Measurements from ENCODE around the gene ZNF792.
"Not testable (repeated sequence)": the region's sequence is repeated elsewhere in the genome, so short reads cannot be mapped to it uniquely, and the experiment has no call there.

The ZNF792 gene

DNA sequence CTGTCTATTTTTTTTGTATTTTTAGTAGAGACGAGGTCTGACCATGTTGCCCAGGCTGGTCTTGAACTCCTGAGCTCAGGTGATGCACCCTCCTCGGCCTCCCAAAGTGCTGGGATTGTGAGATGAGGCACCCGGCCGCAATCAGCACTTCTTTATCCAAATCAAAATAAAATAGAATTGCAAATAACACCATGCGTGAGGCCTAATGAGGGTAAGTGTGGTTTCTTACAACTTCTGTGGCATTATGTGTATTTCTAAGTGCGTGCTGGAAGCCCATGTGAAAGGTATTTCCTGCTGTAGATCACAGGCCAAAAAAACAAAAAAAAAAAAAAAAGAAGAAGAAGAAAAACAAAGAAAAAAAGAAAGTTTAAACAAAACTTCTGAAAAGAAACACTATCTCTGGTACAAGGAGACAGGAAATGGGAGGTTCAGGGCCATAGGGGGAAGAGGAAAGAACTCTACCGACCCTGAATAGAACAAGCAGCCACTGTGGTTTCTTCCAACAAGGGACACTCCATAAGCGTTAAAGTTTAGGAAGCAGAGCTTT, 33.1 kb upstream of the ZNF792 start:
- H3K9ac ChIP-seq (ENCODE audit: low read length) = no peak overlapping the region
- H3K4me3 ChIP-seq (ENCODE audit: low read depth, low read length) = no peak overlapping the region
- H3K27ac ChIP-seq (ENCODE audit: low read depth, low read length) = peak overlapping the region; percentile 22; the same call in 1 of the 2 replicates
- peaks cover 17% of the 10 kb centered on the region for H3K4me1 ChIP-seq (ENCODE audit: control insufficient read depth, insufficient read depth, low read length)
- H3K9me3 ChIP-seq (ENCODE audit: control insufficient read depth, insufficient read depth, low read depth, low read length) = 0 out of 2 replicates have a peak, but pooled peaks cover 5% of the 10 kb centered on the region
- no peaks in the 10 kb centered on the region for H3K27me3 ChIP-seq (ENCODE audit: control insufficient read depth, insufficient read depth, low read length)
- peaks cover 5% of the 10 kb centered on the region for H3K36me3 ChIP-seq (ENCODE audit: control insufficient read depth, insufficient read depth, low read length)

DNA sequence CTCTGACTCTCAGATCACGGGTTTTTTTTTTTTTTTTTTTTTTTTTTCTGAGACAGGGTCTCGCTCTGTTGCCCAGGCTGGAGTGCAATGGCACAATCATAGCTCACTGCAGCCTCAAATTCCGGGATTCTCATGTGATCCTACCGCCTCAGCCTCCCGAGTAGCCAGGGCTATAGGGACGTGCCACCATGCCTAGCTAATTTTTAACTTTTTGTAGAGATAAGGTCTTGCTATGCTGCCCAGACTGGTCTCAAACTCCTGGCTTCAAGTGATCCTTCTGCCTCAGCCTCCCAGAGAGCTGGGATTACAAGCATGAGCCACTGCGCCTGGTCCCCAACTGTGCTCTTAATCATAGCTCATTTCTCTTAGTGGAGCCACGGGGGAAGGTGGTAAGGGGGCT, 31.5 kb upstream of the ZNF792 start:
- Histone ChIP-seq H3K9ac (ENCODE audit: low read length) (no peak overlapping the region), H3K27me3 (ENCODE audit: control insufficient read depth, insufficient read depth, low read length) (no peaks in the 10 kb centered on the region), H3K4me1 (ENCODE audit: control insufficient read depth, insufficient read depth, low read length) (peaks cover 10% of the 10 kb centered on the region), H3K36me3 (ENCODE audit: control insufficient read depth, insufficient read depth, low read length) (no peaks in the 10 kb centered on the region), H3K27ac (ENCODE audit: low read depth, low read length) (no peak overlapping the region), H3K9me3 (ENCODE audit: control insufficient read depth, insufficient read depth, low read depth, low read length) (0 out of 2 replicates have a peak, but pooled peaks cover 5% of the 10 kb centered on the region), H3K4me3 (ENCODE audit: low read depth, low read length) (no peak overlapping the region)

DNA sequence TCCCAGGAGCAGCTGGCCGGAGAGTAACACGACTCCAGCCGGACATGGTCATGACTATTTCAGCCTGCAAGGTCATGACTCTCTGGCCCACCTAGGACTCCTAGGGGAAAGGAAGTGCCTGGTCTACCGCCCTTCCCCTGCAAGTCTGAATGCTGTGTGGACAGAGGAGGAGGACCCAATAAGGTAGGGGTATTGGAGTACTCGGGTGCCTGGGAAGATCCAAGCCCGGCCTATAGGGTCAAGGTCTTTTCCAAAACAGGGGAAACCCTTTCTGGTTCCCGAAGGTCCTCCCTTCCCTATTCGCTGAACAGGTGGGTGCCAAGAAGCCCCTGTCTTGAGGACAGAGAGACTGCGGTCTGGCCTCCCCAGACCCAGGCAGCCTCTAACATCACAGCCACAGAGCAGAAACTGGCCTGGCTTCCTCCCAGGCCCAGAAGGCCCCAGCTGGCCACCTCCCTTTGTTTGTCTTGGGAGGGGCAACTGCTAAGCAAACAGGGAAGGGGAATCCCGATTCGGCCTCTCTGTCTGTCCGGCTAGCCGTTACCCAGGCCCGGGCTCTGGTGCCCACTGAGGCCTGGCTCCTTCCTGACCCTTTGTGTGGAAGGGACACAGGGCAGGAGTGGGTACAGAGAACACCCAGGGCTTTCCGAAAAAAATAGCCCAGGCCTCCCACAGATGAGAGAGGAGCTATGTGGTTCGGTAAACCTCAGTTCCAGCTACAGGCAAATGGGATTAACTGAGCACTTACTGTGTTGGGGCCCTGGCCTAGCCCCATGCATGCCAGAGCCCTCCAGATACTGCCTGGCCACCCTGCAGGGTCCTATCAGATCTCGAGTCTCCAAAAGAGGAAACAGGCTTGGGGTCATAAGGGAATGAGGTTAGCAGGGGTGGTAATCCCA, 30.9 kb upstream of the ZNF792 start:
- no peaks in the 10 kb centered on the region for H3K27me3 ChIP-seq (ENCODE audit: control insufficient read depth, insufficient read depth, low read length)
- H3K27ac ChIP-seq (ENCODE audit: low read depth, low read length) = no peak overlapping the region
- H3K9me3 ChIP-seq (ENCODE audit: control insufficient read depth, insufficient read depth, low read depth, low read length) = 0 out of 2 replicates have a peak, but pooled peaks cover 5% of the 10 kb centered on the region
- peaks cover 10% of the 10 kb centered on the region for H3K4me1 ChIP-seq (ENCODE audit: control insufficient read depth, insufficient read depth, low read length)
- no peaks in the 10 kb centered on the region for H3K36me3 ChIP-seq (ENCODE audit: control insufficient read depth, insufficient read depth, low read length)
- no peak overlapping the region for H3K4me3 ChIP-seq (ENCODE audit: low read depth, low read length)
- no peak overlapping the region for H3K9ac ChIP-seq (ENCODE audit: low read length)

DNA sequence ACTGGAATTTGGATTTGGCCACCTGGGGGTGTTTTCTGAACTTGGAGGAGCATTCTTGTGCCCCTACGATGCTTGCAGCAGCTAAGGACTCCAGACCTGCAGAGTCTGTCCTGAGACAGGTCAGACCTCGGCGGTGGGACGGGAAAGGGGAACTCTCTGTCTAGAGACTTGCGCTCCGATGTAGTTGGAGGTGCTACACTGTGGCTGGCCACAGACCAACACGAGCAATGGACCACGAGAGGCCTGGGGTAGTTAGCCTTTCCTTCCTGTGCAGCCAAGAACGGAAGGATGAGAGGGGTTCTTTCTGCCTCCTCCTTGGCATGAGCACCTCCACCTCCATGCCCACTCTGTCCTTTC, 30.2 kb upstream of the ZNF792 start:
- H3K4me1 ChIP-seq (ENCODE audit: control insufficient read depth, insufficient read depth, low read length) = peaks cover 10% of the 10 kb centered on the region
- H3K27ac ChIP-seq (ENCODE audit: low read depth, low read length) = no peak overlapping the region
- H3K27me3 ChIP-seq (ENCODE audit: control insufficient read depth, insufficient read depth, low read length) = no peaks in the 10 kb centered on the region
- H3K9ac ChIP-seq (ENCODE audit: low read length) = no peak overlapping the region
- H3K9me3 ChIP-seq (ENCODE audit: control insufficient read depth, insufficient read depth, low read depth, low read length) = 0 out of 2 replicates have a peak, but pooled peaks cover 5% of the 10 kb centered on the region
- no peaks in the 10 kb centered on the region for H3K36me3 ChIP-seq (ENCODE audit: control insufficient read depth, insufficient read depth, low read length)
- H3K4me3 ChIP-seq (ENCODE audit: low read depth, low read length) = no peak overlapping the region

DNA sequence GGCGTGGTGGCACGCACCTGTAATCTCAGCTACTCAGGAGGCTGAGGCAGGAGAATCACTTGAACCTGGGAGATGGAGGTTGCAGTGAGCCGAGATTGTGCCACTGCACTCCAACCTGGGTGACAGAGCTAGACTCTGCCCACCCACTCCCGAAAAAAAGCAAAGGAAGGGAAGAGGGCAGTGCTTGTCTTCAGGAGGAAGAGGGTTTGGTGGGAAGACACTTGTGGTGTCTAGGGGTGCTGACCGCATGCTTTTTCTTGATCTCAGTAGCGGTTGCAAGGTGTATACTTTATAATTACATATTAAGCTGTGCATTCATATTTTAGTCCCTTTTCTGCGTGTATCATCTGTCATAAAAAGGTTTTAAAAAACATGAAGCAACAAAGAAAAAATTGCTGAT, 28.6 kb upstream of the ZNF792 start:
- not testable (repeated sequence) for H3K36me3 ChIP-seq (ENCODE audit: control insufficient read depth, insufficient read depth, low read length); H3K27me3 ChIP-seq (ENCODE audit: control insufficient read depth, insufficient read depth, low read length); H3K4me1 ChIP-seq (ENCODE audit: control insufficient read depth, insufficient read depth, low read length); H3K9me3 ChIP-seq (ENCODE audit: control insufficient read depth, insufficient read depth, low read depth, low read length); H3K27ac ChIP-seq (ENCODE audit: low read depth, low read length); H3K9ac ChIP-seq (ENCODE audit: low read length); H3K4me3 ChIP-seq (ENCODE audit: low read depth, low read length)

DNA sequence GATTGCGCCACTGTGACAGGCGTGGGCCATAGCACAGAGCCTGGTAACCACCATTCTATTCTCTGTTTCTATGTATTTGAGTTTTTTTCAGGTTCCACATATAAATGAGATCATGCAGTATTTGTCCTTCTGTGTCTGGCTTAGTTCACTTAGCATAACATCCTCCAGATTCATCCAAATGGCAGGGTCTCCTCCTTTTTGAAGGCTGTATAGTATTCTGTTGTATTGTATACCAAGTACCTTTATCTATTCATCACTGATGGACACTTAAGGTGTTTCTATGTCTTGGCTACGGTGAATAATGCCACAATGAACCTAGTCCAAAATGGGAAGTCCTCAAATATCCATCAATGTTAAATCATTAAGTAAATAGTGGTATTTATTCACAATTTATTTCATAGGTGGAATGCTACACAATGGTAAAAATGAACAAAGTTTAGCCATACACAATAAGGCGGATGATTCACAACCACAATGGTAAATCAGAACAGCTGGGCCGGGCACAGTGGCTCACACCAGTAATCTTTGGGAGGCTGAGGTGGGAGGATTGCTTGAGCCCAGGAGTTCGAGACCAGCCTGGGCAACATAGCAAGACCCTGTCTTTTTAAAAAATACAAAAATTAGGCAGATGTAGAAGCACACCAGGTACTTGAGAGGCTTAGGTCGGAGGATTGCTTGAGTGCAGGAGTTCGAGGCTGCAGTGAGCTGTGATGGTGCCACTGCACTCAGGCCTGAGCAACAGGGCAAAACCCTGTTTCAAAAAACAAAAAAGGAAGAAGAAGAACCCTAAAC, 27.7 kb upstream of the ZNF792 start:
- H3K9me3 ChIP-seq (ENCODE audit: control insufficient read depth, insufficient read depth, low read depth, low read length) = 0 out of 2 replicates have a peak, but pooled peaks cover 5% of the 10 kb centered on the region
- H3K36me3 ChIP-seq (ENCODE audit: control insufficient read depth, insufficient read depth, low read length) = no peaks in the 10 kb centered on the region
- H3K4me1 ChIP-seq (ENCODE audit: control insufficient read depth, insufficient read depth, low read length) = peaks cover under 1% of the 10 kb centered on the region; the same call in 1 of the 2 replicates
- no peak overlapping the region for H3K4me3 ChIP-seq (ENCODE audit: low read depth, low read length)
- H3K27me3 ChIP-seq (ENCODE audit: control insufficient read depth, insufficient read depth, low read length) = no peaks in the 10 kb centered on the region
- H3K27ac ChIP-seq (ENCODE audit: low read depth, low read length) = no peak overlapping the region
- H3K9ac ChIP-seq (ENCODE audit: low read length) = no peak overlapping the region

DNA sequence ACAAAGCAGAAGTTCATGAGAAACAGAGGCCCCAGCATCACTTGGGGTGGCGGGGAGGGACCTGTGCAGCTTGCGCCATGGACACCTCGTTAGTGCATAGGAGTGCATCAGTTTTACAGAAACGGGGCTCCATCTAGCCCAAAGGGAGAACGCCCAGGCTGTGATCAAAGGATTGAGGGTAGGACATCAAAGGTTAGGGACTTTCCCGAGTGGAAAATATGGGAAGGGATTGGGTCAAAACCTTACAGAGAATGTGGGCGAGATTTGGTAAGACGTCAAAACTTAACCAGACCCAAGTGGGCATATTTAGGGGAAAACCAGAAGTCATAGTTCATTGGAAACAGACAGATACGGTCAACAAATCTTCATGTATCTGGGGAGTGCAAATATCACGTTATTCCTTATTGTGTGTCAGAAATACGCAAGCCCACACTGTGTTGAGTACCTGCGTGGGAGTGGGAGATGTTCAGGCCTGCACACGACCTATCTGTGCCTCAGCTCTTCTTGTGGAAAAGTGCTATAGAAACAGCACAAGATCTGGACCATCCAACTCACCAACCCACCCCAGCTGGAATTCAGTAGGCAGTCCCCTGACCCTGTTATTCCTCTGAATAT, 26.7 kb upstream of the ZNF792 start:
- Histone ChIP-seq H3K27ac (ENCODE audit: low read depth, low read length) (no peak overlapping the region), H3K9me3 (ENCODE audit: control insufficient read depth, insufficient read depth, low read depth, low read length) (0 out of 2 replicates have a peak, but pooled peaks cover 5% of the 10 kb centered on the region), H3K4me1 (ENCODE audit: control insufficient read depth, insufficient read depth, low read length) (peaks cover 2% of the 10 kb centered on the region), H3K9ac (ENCODE audit: low read length) (no peak overlapping the region), H3K36me3 (ENCODE audit: control insufficient read depth, insufficient read depth, low read length) (no peaks in the 10 kb centered on the region), H3K27me3 (ENCODE audit: control insufficient read depth, insufficient read depth, low read length) (no peaks in the 10 kb centered on the region), H3K4me3 (ENCODE audit: low read depth, low read length) (no peak overlapping the region)

DNA sequence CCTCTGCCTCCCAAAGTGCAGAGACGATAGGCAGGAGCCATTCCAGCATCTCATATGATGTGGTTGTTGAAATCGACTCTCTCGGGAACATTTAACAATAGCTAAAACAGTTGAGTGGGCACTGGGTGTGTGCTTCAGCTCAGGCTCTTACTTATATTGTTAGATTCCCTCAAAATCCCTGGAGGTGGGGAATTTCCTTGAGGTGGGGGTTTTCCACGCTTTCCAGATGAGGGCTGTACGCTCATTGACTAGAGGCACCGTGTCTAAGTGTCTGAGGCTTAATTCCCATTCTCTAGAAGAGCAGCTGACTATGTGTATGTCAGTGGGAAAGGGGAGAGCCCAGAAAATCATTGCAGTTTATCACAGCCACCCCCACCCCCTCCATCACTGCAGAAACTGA, 25.3 kb upstream of the ZNF792 start:
- H3K27ac ChIP-seq (ENCODE audit: low read depth, low read length) = no peak overlapping the region
- no peak overlapping the region for H3K4me3 ChIP-seq (ENCODE audit: low read depth, low read length)
- no peaks in the 10 kb centered on the region; the same call in 1 of the 2 replicates for H3K9me3 ChIP-seq (ENCODE audit: control insufficient read depth, insufficient read depth, low read depth, low read length)
- no peaks in the 10 kb centered on the region for H3K36me3 ChIP-seq (ENCODE audit: control insufficient read depth, insufficient read depth, low read length)
- peaks cover 6% of the 10 kb centered on the region for H3K4me1 ChIP-seq (ENCODE audit: control insufficient read depth, insufficient read depth, low read length)
- no peak overlapping the region for H3K9ac ChIP-seq (ENCODE audit: low read length)
- H3K27me3 ChIP-seq (ENCODE audit: control insufficient read depth, insufficient read depth, low read length) = no peaks in the 10 kb centered on the region

DNA sequence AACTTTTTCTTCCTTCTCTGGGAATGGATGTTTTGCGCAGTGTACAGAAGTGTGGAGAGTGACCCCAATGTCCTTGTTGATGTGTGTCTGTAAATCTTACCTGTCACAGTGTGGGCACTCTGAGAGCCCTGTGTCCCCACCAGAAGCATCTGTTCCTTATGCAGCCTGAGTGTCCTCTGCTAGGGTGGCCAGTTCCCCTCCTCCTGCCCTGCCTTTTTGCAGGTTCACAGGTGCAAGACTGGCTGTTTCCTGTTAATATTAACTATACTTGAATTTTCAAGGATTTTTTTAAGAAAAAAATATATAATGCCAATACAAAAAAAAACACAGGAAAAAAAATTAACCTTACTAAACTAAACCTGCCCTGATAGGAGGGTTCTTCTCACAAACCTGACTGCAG, 24.1 kb upstream of the ZNF792 start:
- no peaks in the 10 kb centered on the region for H3K36me3 ChIP-seq (ENCODE audit: control insufficient read depth, insufficient read depth, low read length)
- peaks cover 6% of the 10 kb centered on the region; the same call in 1 of the 2 replicates for H3K9me3 ChIP-seq (ENCODE audit: control insufficient read depth, insufficient read depth, low read depth, low read length)
- no peak overlapping the region for H3K9ac ChIP-seq (ENCODE audit: low read length)
- H3K27me3 ChIP-seq (ENCODE audit: control insufficient read depth, insufficient read depth, low read length) = no peaks in the 10 kb centered on the region
- no peak overlapping the region for H3K4me3 ChIP-seq (ENCODE audit: low read depth, low read length)
- H3K27ac ChIP-seq (ENCODE audit: low read depth, low read length) = no peak overlapping the region
- H3K4me1 ChIP-seq (ENCODE audit: control insufficient read depth, insufficient read depth, low read length) = peaks cover 6% of the 10 kb centered on the region

DNA sequence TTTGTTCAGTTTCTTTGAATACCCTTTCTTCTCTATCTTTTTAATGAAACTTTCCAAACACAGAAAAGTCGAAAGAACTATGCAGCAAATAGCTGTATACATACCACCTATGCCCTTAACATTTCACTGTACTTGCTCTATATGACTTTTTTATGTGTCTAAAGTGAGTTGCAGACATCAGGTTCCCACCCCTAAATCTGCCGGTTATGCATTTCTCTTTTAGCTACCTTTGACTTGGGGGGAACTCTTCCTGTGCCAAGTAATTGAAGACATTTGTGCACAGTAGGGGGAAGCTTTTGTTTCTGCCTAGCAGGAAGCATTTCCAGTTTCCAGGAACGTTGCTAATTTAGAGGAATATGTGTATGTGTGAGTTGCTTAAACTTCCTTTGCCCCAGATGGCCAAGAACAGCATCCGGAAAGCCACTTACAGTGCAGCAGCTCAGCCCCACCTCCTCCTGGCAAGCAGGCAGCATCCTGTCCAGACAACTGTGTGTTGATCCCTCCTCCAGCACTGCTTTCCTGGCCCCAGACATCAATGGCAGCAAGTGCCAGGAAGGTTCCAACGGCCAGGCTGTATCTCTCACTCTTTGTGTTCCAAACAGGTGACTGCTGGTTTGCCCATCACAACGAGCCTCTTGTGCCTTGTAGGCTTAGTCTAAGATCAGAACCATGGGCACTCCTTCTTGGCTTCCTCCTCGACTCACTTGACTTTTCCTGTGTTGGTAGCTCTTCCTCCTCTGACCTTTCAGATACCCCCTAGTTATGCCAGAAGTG, 21.4 kb upstream of the ZNF792 start:
- Histone ChIP-seq H3K4me3 (ENCODE audit: low read depth, low read length) (no peak overlapping the region), H3K4me1 (ENCODE audit: control insufficient read depth, insufficient read depth, low read length) (peaks cover 6% of the 10 kb centered on the region), H3K9ac (ENCODE audit: low read length) (no peak overlapping the region), H3K27ac (ENCODE audit: low read depth, low read length) (no peak overlapping the region), H3K27me3 (ENCODE audit: control insufficient read depth, insufficient read depth, low read length) (no peaks in the 10 kb centered on the region), H3K36me3 (ENCODE audit: control insufficient read depth, insufficient read depth, low read length) (no peaks in the 10 kb centered on the region), H3K9me3 (ENCODE audit: control insufficient read depth, insufficient read depth, low read depth, low read length) (peaks cover 6% of the 10 kb centered on the region; the same call in 1 of the 2 replicates)

Data from HUES6 (cell line).